NT2/D1 (cell line): ENCODE data around the gene CNOT2.

Experiments
- SUZ12 ChIP-seq: IDR thresholded peaks from 2 replicates; pipeline ENCODE4 v1.6.1; 2011; ENCODE audit not compliant: insufficient read length, insufficient read depth; ENCODE audit errors: extremely low read depth
- YY1 ChIP-seq: IDR thresholded peaks from 2 replicates; pipeline ENCODE4 v1.6.1; 2011; ENCODE audit not compliant: insufficient read length, insufficient read depth

DNA sequence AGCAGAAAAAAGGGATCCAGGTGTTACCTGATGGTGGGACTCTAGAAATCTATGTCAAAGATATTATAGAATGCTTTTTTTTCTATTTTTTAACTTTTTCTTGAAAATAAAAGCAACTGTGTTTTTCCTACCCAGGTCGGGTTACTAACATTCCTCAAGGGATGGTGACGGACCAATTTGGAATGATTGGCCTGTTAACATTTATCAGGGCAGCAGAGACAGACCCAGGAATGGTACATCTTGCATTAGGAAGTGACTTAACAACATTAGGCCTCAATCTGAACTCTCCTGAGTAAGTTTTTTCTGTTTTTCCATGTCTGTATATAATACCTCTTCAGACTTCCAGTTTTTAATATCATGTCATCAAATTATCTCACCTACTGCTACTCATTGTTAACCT is 95.3 kb downstream of the CNOT2 start:
- TF ChIP-seq YY1, result no peak
- no peak for TF ChIP-seq SUZ12
